Neural progenitor cell (in vitro differentiated cells): Measurements from ENCODE around the gene CTSK.

Experiments used
- CTCF ChIP-seq: fragments of 200-600 bp; sonication (generic); IDR thresholded peaks from 2 replicates; pipeline ENCODE4 v1.5.1; 2017; ENCODE audit warnings: antibody characterized with exemption, mild to moderate bottlenecking
- EZH2 ChIP-seq: fragments of 200-600 bp; sonication (generic); IDR thresholded peaks from 2 replicates; pipeline ENCODE4 v1.6.1; 2017; ENCODE audit warnings: antibody characterized with exemption, mild to moderate bottlenecking, moderate library complexity

GRCh38 chr1:150791585-150791984 lies 16.5 kb downstream of the CTSK start:
- TF ChIP-seq CTCF = no peak
- TF ChIP-seq EZH2 = no peak
